Activated CD4-positive, CD25-positive, alpha-beta regulatory T cell (primary cell): ENCODE results near the gene VWA8.
"Not testable (repeated sequence)": the region's sequence is repeated elsewhere in the genome, so short reads cannot be mapped to it uniquely, and the experiment has no call there.

Experiments used
- DNase-seq, 4 experiments: peaks; one replicate each; lab custom pipeline; 2025; lab: John Stamatoyannopoulos, UW

Gene VWA8

GRCh38 chr13:41645331-41645730 is 315.6 kb downstream of the VWA8 start:
- no peak for DNase-seq

GRCh38 chr13:41644742-41645141 is 316.2 kb downstream of the VWA8 start:
- no peak for DNase-seq

- DNase-seq = no peak
These were observed 317.4 kb downstream of the VWA8 start for GRCh38 chr13:41643507-41643906.

- no peak for DNase-seq
These were observed 318.9 kb downstream of the VWA8 start for GRCh38 chr13:41641961-41642360.

GRCh38 chr13:41641429-41641828 is 319.5 kb downstream of the VWA8 start:
- DNase-seq = no peak

- DNase-seq = no peak
These were observed 320.7 kb downstream of the VWA8 start for GRCh38 chr13:41639955-41640780.

- no peak for DNase-seq
These were observed 321.5 kb downstream of the VWA8 start for GRCh38 chr13:41639237-41639904.

GRCh38 chr13:41637586-41637985 is 323.3 kb downstream of the VWA8 start:
- no peak for DNase-seq

GRCh38 chr13:41637032-41637431 is 323.9 kb downstream of the VWA8 start:
- DNase-seq = not testable (repeated sequence)

- DNase-seq = not testable (repeated sequence)
These were observed 324.3 kb downstream of the VWA8 start for GRCh38 chr13:41636590-41636989.

- no peak for DNase-seq
These were observed 326.5 kb downstream of the VWA8 start for GRCh38 chr13:41634407-41634806.

- no peak for DNase-seq
These were observed 327.1 kb downstream of the VWA8 start for GRCh38 chr13:41633776-41634175.

- no peak for DNase-seq
These were observed 329.5 kb downstream of the VWA8 start for GRCh38 chr13:41631296-41631965.

- no peak for DNase-seq
These were observed 333.5 kb downstream of the VWA8 start for GRCh38 chr13:41627425-41627824.

- no peak for DNase-seq
These were observed 336.9 kb downstream of the VWA8 start for GRCh38 chr13:41624041-41624440.

GRCh38 chr13:41622432-41623429 is 338.2 kb downstream of the VWA8 start:
- no peak for DNase-seq

GRCh38 chr13:41621716-41622431 is 339.0 kb downstream of the VWA8 start:
- DNase-seq = no peak

- DNase-seq = not testable (repeated sequence)
These were observed 343.3 kb downstream of the VWA8 start for GRCh38 chr13:41617633-41618032.

GRCh38 chr13:41616151-41616550 is 344.8 kb downstream of the VWA8 start:
- DNase-seq = no peak

- no peak for DNase-seq
These were observed 345.4 kb downstream of the VWA8 start for GRCh38 chr13:41615528-41615855.
